Ovary (tissue), 9 donors: ENCODE results near the gene GNRH2. TPM values are rescaled to one million over a fixed set of nuclear protein-coding genes. Genes with fewer than 3 reads are reported as not detected.

Source experiments
- DNase-seq, 5 donors: peaks; one replicate each; pipeline ENCODE4 v3.0.0-alpha.2; 2019 to 2020
- H3K27ac ChIP-seq, 2 donors: fragments of 200-600 bp; one replicate each; pipeline versions ENCODE4 v1.5.1 to v1.8.0; 2019 to 2022
- H3K27me3 ChIP-seq: fragments of 200-600 bp; one replicate; pipeline ENCODE4 v1.8.0; 2022
- H3K36me3 ChIP-seq: fragments of 200-600 bp; sonication (generic); one replicate; pipeline ENCODE4 v1.5.1; 2019
- H3K4me1 ChIP-seq: one replicate; pipeline ENCODE4 v1.8.1; 2013; ENCODE audit warnings: mild to moderate bottlenecking, moderate library complexity; ENCODE audit not compliant: insufficient read depth
- H3K4me3 ChIP-seq: fragments of 200-600 bp; sonication (generic); one replicate; pipeline ENCODE4 v1.5.1; 2017
- H3K9me3 ChIP-seq, 2 donors: fragments of 200-600 bp in 1 of 2; sonication (generic) in 1 of 2; one replicate each; pipeline versions ENCODE4 v1.5.1 to v1.8.1; 2013 to 2019; ENCODE audit warnings: mild to moderate bottlenecking in 1 of 2, moderate library complexity in 1 of 2
- CTCF ChIP-seq, 3 donors: fragments of 450-650 bp in 2 of 3; fragments of 200-600 bp in 1 of 3; IDR thresholded peaks; one replicate each; pipeline versions ENCODE4 v1.5.1 to v1.8.0; 2016 to 2022; ENCODE audit warnings: antibody characterized with exemption in 3 of 3, mild to moderate bottlenecking in 1 of 3
- EP300 ChIP-seq: sonication (generic); formaldehyde crosslinking; IDR thresholded peaks from one replicate; pipeline ENCODE4 v1.6.1; 2017; ENCODE audit warnings: antibody characterized with exemption
- POLR2A ChIP-seq: fragments of 450-650 bp; IDR thresholded peaks from one replicate; pipeline ENCODE4 v1.6.1; 2017; ENCODE audit warnings: antibody characterized with exemption, mild to moderate bottlenecking, moderate library complexity
- WGBS, 3 donors: extraction: QIAGEN DNeasy Blood & Tissue Kit in 1 of 3; methylation state at CpG; one replicate each; pipeline versions ENCODE4 v1.1.5 to v1.1.7; 2013 to 2017; 5-methylcytosine and 5-hydroxymethylcytosine counted together
- intact Hi-C, 4 donors: fragments of 100-400 bp; cut with DNase I; formaldehyde crosslinking; loops; one replicate each; pipeline versions ENCODE4 v1.11.0 to v1.15.1; 2022 to 2023
- polyA plus RNA-seq, 2 donors: library from polyadenylated mRNA; stranded (reverse); fragments of 200-250 nt in 1 of 2; fragments of 350-450 nt in 1 of 2; fragmentation: Illumina TruSeq in 1 of 2; extraction: RNeasy Lipid Tissue Mini Kit (QIAGEN cat#74804) in 1 of 2; gene quantifications; one replicate each; pipeline ENCODE4 v1.2.3, GENCODE V29; 2013 to 2014
- total RNA-seq, 7 donors: library from RNA; depleted of rRNA in 2 of 7; stranded (reverse); fragments of >200 nt in 2 of 7; fragmentation: NEBNext Ultra II Directional in 3 of 7; extraction: Animal tissue kit (Norgen Biotek cat#: 25700) in 3 of 7; gene quantifications; one replicate each; pipeline versions ENCODE4 v1.1.0 to v1.2.4, GENCODE V29; 2016 to 2023
- donor health status: DM: no; HTN: no; CAD: no; lungs with moderate emphysema.
- donor health status: DM: no; HTN: no; CAD: no.
- donor health status: Bipolar disorder and iron deficiency.
- donor health status: DM: yes; HTN: yes; CAD: no.
- donor health status: DM: no; HTN: no; CAD: no.
- donor health status: DM: yes; HTN: yes; CAD: no.

The GNRH2 gene
- total and polyA plus RNA-seq, 9 donors, result 0.73 to 2.2 (median 0.97) TPM; not detected in 3

DNA sequence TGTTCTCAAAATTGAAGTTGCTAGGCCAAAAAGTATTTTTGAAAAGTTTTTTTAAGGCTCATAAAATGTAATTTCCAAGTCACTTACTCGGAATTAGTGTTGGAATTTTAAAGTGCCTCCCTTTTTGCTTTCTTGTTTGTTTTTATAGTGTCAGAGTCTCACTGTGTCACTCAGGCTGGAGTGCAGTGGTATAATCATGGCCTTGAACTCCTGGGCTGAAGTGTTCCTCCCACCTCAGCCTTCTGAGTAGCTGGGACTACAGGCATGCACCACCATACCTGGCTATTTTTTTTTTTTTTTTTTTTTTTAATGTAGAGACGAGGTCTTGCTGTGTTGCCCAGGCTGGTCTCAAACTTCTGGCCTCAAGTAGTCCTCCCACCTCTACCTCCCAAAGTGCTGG is 40.0 kb upstream of the GNRH2 start:
- Histone ChIP-seq H3K4me1 (no peaks in the 10 kb centered on the region), H3K4me3 (no peak overlapping the region), H3K9me3 (no peaks in the 10 kb centered on the region), H3K27me3 (no peaks in the 10 kb centered on the region), H3K36me3 (no peaks in the 10 kb centered on the region), H3K27ac (no peak overlapping the region)
- TF ChIP-seq CTCF (IDR thresholded peaks at IDR 0.05) (no peak), EP300 (no peak), POLR2A (no peak)
- no peak for DNase-seq
- 70 to 90% (median 80%) methylated on average over 2 of the region's 2 CpGs for WGBS, 3 donors
- intact Hi-C loops, result no loop called here

DNA sequence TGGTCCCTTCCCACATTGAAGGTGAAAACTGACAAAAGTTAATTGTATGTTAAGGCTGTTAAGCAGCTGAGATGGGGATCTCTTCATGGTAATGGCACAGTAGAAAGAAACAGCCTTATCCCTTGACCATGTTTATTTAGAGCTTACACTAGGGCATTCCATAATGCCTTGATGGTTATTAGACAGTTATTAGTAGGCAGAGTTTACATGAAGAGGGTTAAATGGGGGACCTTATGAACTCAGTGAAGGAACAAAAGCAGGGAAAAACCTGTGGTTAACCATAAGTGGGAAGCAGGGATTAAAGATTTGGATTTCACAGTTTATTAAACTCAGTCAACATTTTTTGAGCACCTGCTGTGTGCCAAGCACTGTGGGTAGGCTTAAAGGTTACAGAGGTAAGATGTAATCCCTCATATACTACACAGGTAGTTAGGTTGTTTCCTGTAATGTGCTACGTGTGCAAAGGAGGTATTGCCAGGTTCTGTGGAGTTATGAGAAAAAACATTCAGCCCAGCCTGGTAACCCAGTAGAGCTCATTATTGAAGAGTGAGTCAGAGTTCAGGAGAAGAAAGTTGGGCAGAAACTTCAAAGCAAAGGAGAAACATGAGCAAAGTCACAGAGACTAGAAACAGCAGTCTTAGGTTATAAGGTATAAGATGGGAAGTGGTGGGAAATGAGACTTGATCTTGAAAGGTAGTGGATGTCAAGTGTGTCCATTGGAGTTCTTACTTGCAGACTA is 32.3 kb upstream of the GNRH2 start:
- 47 to 77% (median 66%) methylated on average over 1 of the region's 1 CpG for WGBS, 3 donors
- Histone ChIP-seq H3K4me3 (no peak overlapping the region), H3K36me3 (no peaks in the 10 kb centered on the region), H3K9me3 (no peaks in the 10 kb centered on the region), H3K27ac (no peak overlapping the region), H3K27me3 (no peaks in the 10 kb centered on the region), H3K4me1 (no peaks in the 10 kb centered on the region)
- intact Hi-C loops, result no loop called here
- no peak for DNase-seq
- TF ChIP-seq POLR2A (no peak), CTCF (IDR thresholded peaks at IDR 0.05) (no peak), EP300 (no peak)

DNA sequence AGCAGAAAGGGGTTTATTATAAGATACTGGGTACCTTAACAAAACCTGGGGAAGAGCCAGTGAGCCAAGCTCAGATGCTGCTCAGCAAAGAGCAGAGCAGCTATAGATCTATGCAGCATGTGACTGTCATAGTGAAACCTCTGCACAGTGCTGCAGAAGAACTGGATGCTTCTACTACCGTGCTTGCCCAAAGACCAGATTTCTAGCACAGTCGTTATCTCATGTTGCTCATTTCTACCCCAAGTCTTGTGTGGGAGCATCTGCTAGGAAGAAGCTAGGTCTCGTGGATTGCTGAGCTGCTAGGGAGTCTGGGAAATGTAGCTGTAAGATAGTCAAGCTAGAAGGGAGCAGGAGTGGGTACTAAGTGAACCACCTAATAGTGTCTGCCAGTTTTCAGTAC is 31.7 kb upstream of the GNRH2 start:
- Histone ChIP-seq H3K27me3 (no peaks in the 10 kb centered on the region), H3K9me3 (no peaks in the 10 kb centered on the region), H3K4me3 (no peak overlapping the region), H3K4me1 (no peaks in the 10 kb centered on the region), H3K36me3 (no peaks in the 10 kb centered on the region), H3K27ac (no peak overlapping the region)
- 24 to 68% (median 36%) methylated on average over 3 of the region's 3 CpGs for WGBS, 3 donors
- DNase-seq, result no peak
- intact Hi-C loops, result no loop called here
- TF ChIP-seq EP300 (no peak), CTCF (IDR thresholded peaks at IDR 0.05) (no peak), POLR2A (no peak)

GRCh38 chr20:3013771-3014170 is 29.7 kb upstream of the GNRH2 start:
- DNase-seq, result no peak
- Histone ChIP-seq H3K4me3 (no peak overlapping the region), H3K4me1 (no peaks in the 10 kb centered on the region), H3K27ac (no peak overlapping the region), H3K9me3 (no peaks in the 10 kb centered on the region), H3K36me3 (no peaks in the 10 kb centered on the region), H3K27me3 (no peaks in the 10 kb centered on the region)
- TF ChIP-seq POLR2A (no peak), CTCF (IDR thresholded peaks at IDR 0.05) (no peak), EP300 (no peak)
- intact Hi-C loops, result no loop called here
- WGBS, 3 donors, result 97% methylated on average over 5 of the region's 5 CpGs
